CD4-positive, alpha-beta memory T cell (primary cell): ENCODE results near the gene EFHC2. TPM values are rescaled to one million over a fixed set of nuclear protein-coding genes. Genes with fewer than 3 reads are reported as not detected.

ENCODE experiments used
- CTCF ChIA-PET: fragments of 350-600 bp; sonication (Branson Sonifier 250); formaldehyde crosslinking; loops from one replicate; lab custom pipeline; 2021; ENCODE audit warnings: inconsistent platforms; ENCODE audit not compliant: partially characterized antibody; lab: Charles Lee
- POLR2A ChIA-PET: fragments of 350-600 bp; sonication (Branson Sonifier 250); formaldehyde crosslinking; loops from one replicate; lab custom pipeline; 2021; ENCODE audit not compliant: partially characterized antibody; lab: Charles Lee
- DNase-seq, 5 donors: peaks; one replicate each; pipeline versions ENCODE4 v3.0.0 to v3.0.0-alpha.2; 2020 to 2022; ENCODE audit warnings: mixed read lengths in 1 of 5
- H3K27ac ChIP-seq: one replicate; pipeline ENCODE4 v1.7.0; 2013; ENCODE audit warnings: low read depth, low read length
- H3K27me3 ChIP-seq: 2 replicates; pipeline ENCODE4 v1.7.0; 2013; ENCODE audit warnings: mild to moderate bottlenecking, low read length, moderate library complexity; ENCODE audit not compliant: insufficient read depth
- H3K36me3 ChIP-seq: 2 replicates; pipeline ENCODE4 v1.7.0; 2013; ENCODE audit warnings: mild to moderate bottlenecking, low read length, moderate library complexity; ENCODE audit not compliant: insufficient read depth
- H3K4me1 ChIP-seq: 2 replicates; pipeline ENCODE4 v1.7.0; 2013; ENCODE audit warnings: mild to moderate bottlenecking, low read length, moderate library complexity; ENCODE audit not compliant: insufficient read depth
- H3K4me3 ChIP-seq, 2 donors: one replicate each; pipeline ENCODE4 v1.7.0; 2013; ENCODE audit warnings: low read length in 2 of 2, mild to moderate bottlenecking in 1 of 2
- H3K9me3 ChIP-seq, 2 donors: one replicate each; pipeline ENCODE4 v1.7.0; 2013; ENCODE audit warnings: low read length in 2 of 2, control low read depth in 1 of 2; ENCODE audit not compliant: control insufficient read depth in 1 of 2
- H3K27ac Mint-ChIP-seq, 7 donors: one replicate each; pipeline ENCODE4 v1.8.0; 2020 to 2021; ENCODE audit warnings: mixed read lengths in 7 of 7, mild to moderate bottlenecking in 6 of 7, inconsistent platforms in 3 of 7, moderate library complexity in 3 of 7
- H3K27me3 Mint-ChIP-seq, 2 donors: one replicate each; pipeline ENCODE4 v1.8.0; 2020 to 2021; ENCODE audit warnings: mixed read lengths in 2 of 2
- H3K36me3 Mint-ChIP-seq, 2 donors: one replicate each; pipeline ENCODE4 v1.8.0; 2020 to 2021; ENCODE audit warnings: mixed read lengths in 2 of 2, inconsistent platforms in 1 of 2, mild to moderate bottlenecking in 1 of 2
- H3K4me1 Mint-ChIP-seq, 4 donors: one replicate each; pipeline ENCODE4 v1.8.0; 2020 to 2021; ENCODE audit warnings: mixed read lengths in 4 of 4, mild to moderate bottlenecking in 1 of 4
- H3K4me3 Mint-ChIP-seq, 8 donors: one replicate each; pipeline ENCODE4 v1.8.0; 2020 to 2021; ENCODE audit warnings: mixed read lengths in 8 of 8, mild to moderate bottlenecking in 7 of 8, moderate library complexity in 6 of 8, inconsistent platforms in 3 of 8
- H3K9me3 Mint-ChIP-seq, 8 donors: one replicate each; pipeline ENCODE4 v1.8.0; 2020 to 2021; ENCODE audit warnings: mixed read lengths in 8 of 8, mild to moderate bottlenecking in 5 of 8, inconsistent platforms in 3 of 8, moderate library complexity in 1 of 8
- intact Hi-C: fragments of 100-400 bp; cut with micrococcal nuclease; formaldehyde crosslinking; loops from one replicate; pipeline ENCODE4 v1.15.1; 2023
- polyA plus RNA-seq, 2 donors: library from polyadenylated mRNA; unstranded; fragments of 300-500 nt; fragmentation: Illumina TruSeq; gene quantifications; one replicate each; pipeline ENCODE4 v1.2.3, GENCODE V29; 2021
- total RNA-seq, 2 experiments: library from RNA; stranded (reverse); gene quantifications; one replicate each; pipeline ENCODE4 v1.2.3, GENCODE V29; 2021

Gene EFHC2
- total and polyA plus RNA-seq, 4 experiments from 2014 or later, result 0.94 to 6.3 (median 3.5) TPM

DNA sequence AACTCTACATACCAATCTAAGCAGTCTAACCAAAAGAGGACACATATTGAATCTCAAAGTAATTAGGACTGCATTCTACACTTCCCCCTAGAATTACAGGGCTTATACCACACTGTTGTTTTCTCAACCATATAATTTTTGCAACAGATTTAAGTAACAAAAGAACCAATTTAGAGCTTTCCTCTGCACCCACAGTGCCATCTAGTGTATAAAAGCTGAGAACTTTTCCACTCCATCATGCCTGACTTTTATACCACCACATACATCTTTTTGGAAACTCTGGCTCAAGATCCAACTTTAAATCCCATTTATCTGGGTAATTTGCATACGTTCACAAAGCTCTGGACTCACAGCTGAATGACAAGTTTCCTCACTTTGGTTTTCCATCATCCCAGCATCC lies 99.5 kb downstream of the EFHC2 start:
- no peaks in the 10 kb centered on the region for H3K9me3 Mint-ChIP-seq
- H3K36me3 Mint-ChIP-seq, result no peaks in the 10 kb centered on the region
- peaks cover 17 to 47% (median 27%) of the 10 kb centered on the region in 4 donors for H3K4me1 Mint-ChIP-seq
- H3K4me3 ChIP-seq, result no peak overlapping the region
- DNase-seq, result peak in 4 of 5 donors; percentile 36 to 44 (median 40)
- no peaks in the 10 kb centered on the region for H3K36me3 ChIP-seq
- POLR2A ChIA-PET, result interaction anchor here (0.6 to 3.2 kb wide), 6 partner anchors 10 to 285 kb away, joined by 3 to 20 read pairs (median 4); no protein-coding TSS in a partner anchor
- CTCF ChIA-PET, result interaction anchor here (0.8 to 5.1 kb wide), 21 partner anchors 9 to 413 kb away, joined by 3 to 78 read pairs (median 4); no protein-coding TSS in a partner anchor
- no peaks in the 10 kb centered on the region for H3K27me3 Mint-ChIP-seq
- H3K9me3 ChIP-seq, result no peaks in the 10 kb centered on the region
- H3K4me1 ChIP-seq, result peaks cover 14% of the 10 kb centered on the region
- intact Hi-C loops, result loop anchor here (1.0 to 10.0 kb wide), 6 partner anchors 58 to 631 kb away; partner anchors contain the start of genes FUNDC1 and KDM6A
- peak overlapping the region in 1 of 8 donors; percentile 36 for H3K4me3 Mint-ChIP-seq
- H3K27ac ChIP-seq, result no peak overlapping the region
- no peaks in the 10 kb centered on the region for H3K27me3 ChIP-seq
- peak overlapping the region in 4 of 7 donors; percentile 14 to 57 (median 38) for H3K27ac Mint-ChIP-seq

DNA sequence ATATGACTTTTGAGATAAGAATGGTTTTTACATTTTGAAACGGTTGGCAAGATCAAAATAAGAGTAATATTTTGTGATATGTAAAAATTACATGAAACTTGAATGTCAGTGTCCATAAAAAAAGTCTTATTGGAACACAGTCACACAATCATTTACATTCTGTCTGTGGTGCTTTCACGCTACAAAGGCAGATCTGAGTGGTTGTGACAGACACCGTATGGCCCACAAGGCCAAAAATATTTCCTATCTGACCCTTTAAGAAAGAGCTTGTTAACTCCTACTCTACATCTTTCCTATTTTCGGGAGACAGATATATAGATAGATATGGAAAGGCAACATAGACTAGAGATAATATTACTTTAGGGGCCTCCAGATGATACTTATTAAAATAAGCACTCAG lies 101.9 kb downstream of the EFHC2 start:
- intact Hi-C loops, result loop anchor here (5.0 to 10.0 kb wide), 2 partner anchors 61 to 633 kb away; partner anchors contain the start of gene KDM6A
- ChIA-PET CTCF (no interaction called here), POLR2A (no interaction called here)
- no peak overlapping the region for H3K4me3 ChIP-seq
- H3K4me1 ChIP-seq, result peaks cover 14% of the 10 kb centered on the region
- H3K36me3 Mint-ChIP-seq, result no peaks in the 10 kb centered on the region
- no peak for DNase-seq
- H3K4me1 Mint-ChIP-seq, result peaks cover 17 to 36% (median 25%) of the 10 kb centered on the region in 4 donors
- no peaks in the 10 kb centered on the region for H3K9me3 ChIP-seq
- H3K4me3 Mint-ChIP-seq, result no peak overlapping the region
- no peak overlapping the region for H3K27ac ChIP-seq
- H3K27me3 Mint-ChIP-seq, result no peaks in the 10 kb centered on the region
- H3K36me3 ChIP-seq, result no peaks in the 10 kb centered on the region
- H3K27ac Mint-ChIP-seq, result no peak overlapping the region
- no peaks in the 10 kb centered on the region for H3K27me3 ChIP-seq
- no peaks in the 10 kb centered on the region for H3K9me3 Mint-ChIP-seq

- no peak overlapping the region for H3K4me3 ChIP-seq
- intact Hi-C loops, result loop anchor here (5.0 to 10.0 kb wide), 2 partner anchors 62 to 635 kb away; partner anchors contain the start of gene KDM6A
- H3K4me1 Mint-ChIP-seq, result peaks cover 8 to 23% (median 15%) of the 10 kb centered on the region in 4 donors
- CTCF ChIA-PET, result no interaction called here
- no peak for DNase-seq
- no peaks in the 10 kb centered on the region for H3K9me3 ChIP-seq
- H3K27ac ChIP-seq, result no peak overlapping the region
- POLR2A ChIA-PET, result no interaction called here
- H3K27me3 Mint-ChIP-seq, result no peaks in the 10 kb centered on the region
- no peak overlapping the region for H3K4me3 Mint-ChIP-seq
- no peaks in the 10 kb centered on the region for H3K36me3 ChIP-seq
- no peaks in the 10 kb centered on the region for H3K9me3 Mint-ChIP-seq
- no peaks in the 10 kb centered on the region for H3K27me3 ChIP-seq
- no peak overlapping the region for H3K27ac Mint-ChIP-seq
- no peaks in the 10 kb centered on the region for H3K36me3 Mint-ChIP-seq
- no peaks in the 10 kb centered on the region for H3K4me1 ChIP-seq
Measured at GRCh38 chrX:44240036-44240435, 103.4 kb downstream of the EFHC2 start.

DNA sequence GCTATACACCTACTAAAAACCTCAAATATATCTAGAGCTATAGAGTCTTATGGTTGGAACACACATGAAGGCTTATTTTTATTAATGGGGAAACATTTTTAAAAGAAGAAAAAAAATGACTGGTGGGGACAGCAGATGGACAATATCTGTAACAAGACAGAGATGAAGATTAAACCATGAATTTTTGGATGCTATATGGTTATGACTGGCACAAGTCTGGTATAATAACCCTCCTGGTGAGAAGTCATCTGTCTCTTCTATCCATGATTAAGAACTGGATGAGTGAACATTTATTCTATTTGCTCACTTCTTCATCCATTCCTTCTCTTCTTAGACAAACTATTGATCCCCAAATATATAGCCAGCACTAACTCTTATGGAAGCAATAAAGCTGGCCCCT lies 104.4 kb downstream of the EFHC2 start:
- Histone ChIP-seq H3K27ac (no peak overlapping the region), H3K36me3 (no peaks in the 10 kb centered on the region), H3K4me1 (no peaks in the 10 kb centered on the region), H3K4me3 (no peak overlapping the region), H3K27me3 (no peaks in the 10 kb centered on the region), H3K9me3 (no peaks in the 10 kb centered on the region)
- Mint-ChIP-seq H3K4me1 (peaks cover 6 to 14% (median 9%) of the 10 kb centered on the region in 4 donors), H3K9me3 (no peaks in the 10 kb centered on the region), H3K27ac (no peak overlapping the region), H3K27me3 (no peaks in the 10 kb centered on the region), H3K36me3 (peaks cover 0 to under 1% of the 10 kb centered on the region in 2 donors), H3K4me3 (no peak overlapping the region)
- ChIA-PET POLR2A (no interaction called here), CTCF (no interaction called here)
- intact Hi-C loops, result no loop called here
- DNase-seq, result no peak

- H3K4me3 Mint-ChIP-seq, result no peak overlapping the region
- peaks cover 0 to 3% of the 10 kb centered on the region in 2 donors for H3K36me3 Mint-ChIP-seq
- intact Hi-C loops, result no loop called here
- H3K27me3 Mint-ChIP-seq, result no peaks in the 10 kb centered on the region
- Histone ChIP-seq H3K9me3 (no peaks in the 10 kb centered on the region), H3K27ac (no peak overlapping the region), H3K36me3 (no peaks in the 10 kb centered on the region), H3K4me1 (no peaks in the 10 kb centered on the region), H3K27me3 (no peaks in the 10 kb centered on the region), H3K4me3 (no peak overlapping the region)
- peaks cover 0 to 4% (median 0%) of the 10 kb centered on the region in 4 donors for H3K4me1 Mint-ChIP-seq
- ChIA-PET CTCF (no interaction called here), POLR2A (no interaction called here)
- no peak overlapping the region for H3K27ac Mint-ChIP-seq
- no peak for DNase-seq
- no peaks in the 10 kb centered on the region for H3K9me3 Mint-ChIP-seq
Measured at GRCh38 chrX:44235534-44235933, 107.9 kb downstream of the EFHC2 start.

DNA sequence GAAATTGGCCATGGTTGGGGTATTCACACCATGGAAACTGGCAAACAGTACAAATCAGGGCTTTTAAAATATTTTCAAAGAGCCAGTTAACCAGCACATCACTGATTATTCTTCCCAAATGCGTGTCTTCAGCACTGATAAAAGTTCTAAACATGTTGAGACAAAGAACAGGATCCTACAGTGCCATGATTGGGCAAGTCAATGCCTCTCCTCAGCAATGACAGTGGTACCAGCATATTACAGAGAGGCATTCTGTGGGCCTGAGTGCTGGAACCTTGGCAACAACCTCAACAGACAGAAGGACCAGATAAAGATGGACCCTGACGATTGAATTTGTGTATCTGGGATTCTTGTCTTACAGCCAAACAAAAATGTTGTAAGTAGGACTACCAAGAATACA lies 108.9 kb downstream of the EFHC2 start:
- no peak for DNase-seq
- Mint-ChIP-seq H3K4me3 (no peak overlapping the region), H3K36me3 (peaks cover 0 to 3% of the 10 kb centered on the region in 2 donors), H3K27me3 (no peaks in the 10 kb centered on the region), H3K27ac (no peak overlapping the region), H3K9me3 (no peaks in the 10 kb centered on the region), H3K4me1 (peaks cover 0 to 4% (median 0%) of the 10 kb centered on the region in 4 donors)
- no peaks in the 10 kb centered on the region for H3K9me3 ChIP-seq
- H3K4me1 ChIP-seq, result no peaks in the 10 kb centered on the region
- no peaks in the 10 kb centered on the region for H3K27me3 ChIP-seq
- H3K36me3 ChIP-seq, result no peaks in the 10 kb centered on the region
- H3K4me3 ChIP-seq, result no peak overlapping the region
- CTCF ChIA-PET, result no interaction called here
- intact Hi-C loops, result no loop called here
- H3K27ac ChIP-seq, result no peak overlapping the region
- POLR2A ChIA-PET, result no interaction called here

GRCh38 chrX:44234116-44234515 lies 109.4 kb downstream of the EFHC2 start:
- no peaks in the 10 kb centered on the region for H3K27me3 ChIP-seq
- peaks cover 0 to 3% of the 10 kb centered on the region in 2 donors for H3K36me3 Mint-ChIP-seq
- no peaks in the 10 kb centered on the region for H3K9me3 ChIP-seq
- no peaks in the 10 kb centered on the region for H3K36me3 ChIP-seq
- H3K4me3 Mint-ChIP-seq, result no peak overlapping the region
- H3K27me3 Mint-ChIP-seq, result no peaks in the 10 kb centered on the region
- peaks cover 0 to 4% (median 0%) of the 10 kb centered on the region in 4 donors for H3K4me1 Mint-ChIP-seq
- no peak overlapping the region for H3K27ac Mint-ChIP-seq
- ChIA-PET CTCF (no interaction called here), POLR2A (no interaction called here)
- no peaks in the 10 kb centered on the region for H3K4me1 ChIP-seq
- H3K27ac ChIP-seq, result no peak overlapping the region
- intact Hi-C loops, result no loop called here
- no peak for DNase-seq
- H3K9me3 Mint-ChIP-seq, result no peaks in the 10 kb centered on the region
- H3K4me3 ChIP-seq, result no peak overlapping the region
